Spinal cord (tissue), 10 donors: ENCODE measurements around the gene CTNNA3. TPM values are rescaled to one million over a fixed set of nuclear protein-coding genes. Genes with fewer than 3 reads are reported as not detected.

ENCODE experiments used
- DNase-seq, 6 donors: peaks; one replicate each; pipeline versions ENCODE4 v3.0.0 to v3.0.0-alpha.2; 2013 to 2015; ENCODE audit warnings: low spot score in 6 of 6, low read depth in 4 of 6
- H3K27ac ChIP-seq: one replicate; pipeline ENCODE4 v1.5.1; 2013; ENCODE audit warnings: low read depth, low read length, control low read depth
- H3K27me3 ChIP-seq: one replicate; pipeline ENCODE4 v1.6.1; 2013; ENCODE audit warnings: low read length; ENCODE audit not compliant: control insufficient read depth, insufficient read depth
- H3K36me3 ChIP-seq: one replicate; pipeline ENCODE4 v1.6.1; 2013; ENCODE audit warnings: low read length; ENCODE audit not compliant: control insufficient read depth, insufficient read depth
- H3K4me1 ChIP-seq: one replicate; pipeline ENCODE4 v1.6.1; 2013; ENCODE audit warnings: low read length; ENCODE audit not compliant: control insufficient read depth, insufficient read depth
- H3K4me3 ChIP-seq: one replicate; pipeline ENCODE4 v1.5.1; 2013; ENCODE audit warnings: low read depth, low read length, control low read depth
- H3K9me3 ChIP-seq: one replicate; pipeline ENCODE4 v1.6.1; 2013; ENCODE audit warnings: low read length; ENCODE audit not compliant: control insufficient read depth, insufficient read depth
- whole genome bisulfite sequencing: methylation state at CpG from one replicate; pipeline ENCODE4 v1.1.5; 2013; ENCODE audit warnings: missing lambda C conversion rate; ENCODE audit not compliant: insufficient coverage; 5-methylcytosine and 5-hydroxymethylcytosine counted together
- polyA plus RNA-seq, 2 donors: library from polyadenylated mRNA; unstranded; fragments of 120-200 nt; gene quantifications; one replicate each; pipeline ENCODE4 v1.2.1, GENCODE V29; 2013; ENCODE audit not compliant: insufficient read length in 2 of 2
- total RNA-seq, 2 donors: library from RNA; depleted of rRNA in 1 of 2; stranded (reverse); fragments of 120-200 nt in 1 of 2; fragments of >200 nt in 1 of 2; gene quantifications; one replicate each; pipeline versions ENCODE4 v1.2.3 to v1.2.4, GENCODE V29; 2013 to 2014
- donor health status: healthy.

The CTNNA3 gene
- total and polyA plus RNA-seq, 4 donors: 15.3 to 63.5 (median 41.0) TPM

GRCh38 chr10:67288688-67289410 is 407.1 kb downstream of the CTNNA3 start:
- Histone ChIP-seq H3K27ac (no peak overlapping the region), H3K4me1 (no peaks in the 10 kb centered on the region), H3K27me3 (no peaks in the 10 kb centered on the region), H3K36me3 (no peaks in the 10 kb centered on the region), H3K4me3 (no peak overlapping the region), H3K9me3 (no peaks in the 10 kb centered on the region)
- no peak for DNase-seq
- WGBS: no CpG with 5 or more reads among the region's 3 CpGs

DNA sequence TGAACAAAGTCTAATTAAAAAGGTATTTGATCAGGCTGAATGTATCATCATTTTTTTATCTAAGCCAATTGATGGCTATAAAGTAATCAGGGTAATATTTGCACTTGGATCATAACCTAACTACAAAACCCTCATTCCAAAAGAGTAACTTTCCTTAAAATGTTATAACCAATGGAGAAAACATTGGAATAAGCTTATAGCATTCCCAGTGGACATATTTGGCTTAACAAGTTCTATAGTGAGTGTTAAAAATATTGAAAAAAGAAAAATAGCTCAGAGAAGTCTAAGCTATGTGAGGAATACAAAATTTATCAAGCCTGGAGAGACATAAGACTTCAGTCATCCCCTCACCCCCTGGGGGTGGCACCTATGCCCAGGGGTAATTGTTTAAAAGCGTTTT is 411.4 kb downstream of the CTNNA3 start:
- no peaks in the 10 kb centered on the region for H3K4me1 ChIP-seq
- H3K27me3 ChIP-seq: no peaks in the 10 kb centered on the region
- no peak overlapping the region for H3K27ac ChIP-seq
- DNase-seq: no peak
- WGBS: no CpG with 5 or more reads among the region's 1 CpG
- no peak overlapping the region for H3K4me3 ChIP-seq
- no peaks in the 10 kb centered on the region for H3K36me3 ChIP-seq
- no peaks in the 10 kb centered on the region for H3K9me3 ChIP-seq

DNA sequence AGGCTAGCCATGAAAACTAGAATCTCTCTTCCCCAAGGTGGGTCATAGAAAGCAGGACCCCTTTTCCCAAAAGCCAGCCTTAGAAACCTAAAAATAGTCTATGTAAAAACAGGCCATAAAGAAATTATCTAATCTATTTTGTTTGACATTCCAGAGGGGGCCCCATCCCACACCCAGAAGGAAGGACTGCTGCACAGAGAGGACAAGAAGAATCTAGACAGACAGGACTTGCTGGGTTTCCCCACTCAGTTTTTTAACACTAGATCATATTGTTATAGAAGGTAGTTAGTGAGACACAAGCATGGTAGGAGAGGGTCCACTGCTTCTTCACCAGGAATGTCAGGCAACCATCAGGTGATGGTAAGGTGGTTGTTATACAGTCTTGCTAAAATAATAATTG is 413.1 kb downstream of the CTNNA3 start:
- H3K27ac ChIP-seq: no peak overlapping the region
- no peaks in the 10 kb centered on the region for H3K4me1 ChIP-seq
- H3K27me3 ChIP-seq: no peaks in the 10 kb centered on the region
- DNase-seq: no peak
- no peak overlapping the region for H3K4me3 ChIP-seq
- H3K36me3 ChIP-seq: no peaks in the 10 kb centered on the region
- no peaks in the 10 kb centered on the region for H3K9me3 ChIP-seq

- H3K27ac ChIP-seq: no peak overlapping the region
- no peaks in the 10 kb centered on the region for H3K27me3 ChIP-seq
- 97% methylated on average over 3 of the region's 4 CpGs for WGBS
- no peaks in the 10 kb centered on the region for H3K36me3 ChIP-seq
- no peak overlapping the region for H3K4me3 ChIP-seq
- H3K4me1 ChIP-seq: no peaks in the 10 kb centered on the region
- H3K9me3 ChIP-seq: no peaks in the 10 kb centered on the region
- no peak for DNase-seq
Observed at GRCh38 chr10:67280405-67280804, 415.6 kb downstream of the CTNNA3 start.

- no peaks in the 10 kb centered on the region for H3K4me1 ChIP-seq
- no peaks in the 10 kb centered on the region for H3K9me3 ChIP-seq
- no peaks in the 10 kb centered on the region for H3K27me3 ChIP-seq
- no peak overlapping the region for H3K27ac ChIP-seq
- H3K36me3 ChIP-seq: no peaks in the 10 kb centered on the region
- no peak overlapping the region for H3K4me3 ChIP-seq
- no peak for DNase-seq
- 80% methylated on average over 1 of the region's 2 CpGs for WGBS
Observed at GRCh38 chr10:67277402-67277801, 418.6 kb downstream of the CTNNA3 start.

GRCh38 chr10:67269828-67270227 is 426.2 kb downstream of the CTNNA3 start:
- Histone ChIP-seq H3K27me3 (no peaks in the 10 kb centered on the region), H3K4me1 (no peaks in the 10 kb centered on the region), H3K27ac (no peak overlapping the region), H3K36me3 (no peaks in the 10 kb centered on the region), H3K9me3 (no peaks in the 10 kb centered on the region), H3K4me3 (no peak overlapping the region)
- no CpG with 5 or more reads among the region's 3 CpGs for WGBS
- DNase-seq: peak in 1 of 6 donors; percentile 50

DNA sequence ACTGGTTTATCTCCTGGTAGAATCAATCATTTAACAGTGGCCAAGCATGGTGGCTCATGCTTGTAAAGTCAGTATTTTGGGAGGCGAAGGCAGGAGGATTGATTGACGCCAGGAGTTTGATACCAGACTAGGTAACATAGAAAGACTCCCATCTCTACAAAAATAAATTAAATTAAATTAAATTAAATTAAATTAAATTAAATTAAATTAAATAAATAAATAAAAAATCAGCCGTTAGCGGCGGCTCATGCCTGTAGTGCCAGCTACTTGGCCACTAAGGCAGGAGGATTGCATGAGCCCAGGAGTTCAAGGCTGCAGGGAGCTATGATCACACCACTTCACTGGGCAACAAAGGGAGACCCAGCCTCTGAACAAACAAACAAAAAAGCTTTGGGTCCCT is 427.8 kb downstream of the CTNNA3 start:
- Histone ChIP-seq H3K36me3 (no peaks in the 10 kb centered on the region), H3K4me1 (no peaks in the 10 kb centered on the region)

DNA sequence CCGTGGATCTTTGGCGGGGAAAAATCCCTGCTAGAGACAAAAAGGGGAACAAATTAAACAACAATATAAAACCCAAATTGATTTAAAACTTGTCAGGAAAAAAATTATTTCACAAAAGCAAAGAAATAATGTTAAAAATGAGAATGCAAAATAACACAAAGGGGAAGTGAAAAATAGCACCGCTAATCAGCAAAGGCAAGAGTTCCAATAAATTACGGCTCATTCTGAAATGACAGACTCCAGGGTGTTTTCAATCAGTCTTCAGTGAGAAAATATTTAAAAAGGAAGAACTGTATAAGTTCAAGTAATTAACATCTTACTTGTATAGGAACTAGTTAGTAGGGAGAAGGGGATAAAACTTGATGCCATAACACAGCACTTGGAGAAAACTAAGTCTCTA is 433.3 kb downstream of the CTNNA3 start:
- Histone ChIP-seq H3K27ac (no peak overlapping the region), H3K27me3 (no peaks in the 10 kb centered on the region), H3K9me3 (no peaks in the 10 kb centered on the region), H3K4me1 (no peaks in the 10 kb centered on the region), H3K36me3 (no peaks in the 10 kb centered on the region), H3K4me3 (no peak overlapping the region)
- no CpG with 5 or more reads among the region's 4 CpGs for WGBS
- no peak for DNase-seq

More for the DNA sequence above, 427.8 kb downstream of the CTNNA3 start:
- Histone ChIP-seq H3K9me3 (no peaks in the 10 kb centered on the region), H3K27ac (no peak overlapping the region), H3K27me3 (no peaks in the 10 kb centered on the region), H3K4me3 (no peak overlapping the region)
- WGBS: 82% methylated on average over 3 of the region's 5 CpGs
- no peak for DNase-seq

DNA sequence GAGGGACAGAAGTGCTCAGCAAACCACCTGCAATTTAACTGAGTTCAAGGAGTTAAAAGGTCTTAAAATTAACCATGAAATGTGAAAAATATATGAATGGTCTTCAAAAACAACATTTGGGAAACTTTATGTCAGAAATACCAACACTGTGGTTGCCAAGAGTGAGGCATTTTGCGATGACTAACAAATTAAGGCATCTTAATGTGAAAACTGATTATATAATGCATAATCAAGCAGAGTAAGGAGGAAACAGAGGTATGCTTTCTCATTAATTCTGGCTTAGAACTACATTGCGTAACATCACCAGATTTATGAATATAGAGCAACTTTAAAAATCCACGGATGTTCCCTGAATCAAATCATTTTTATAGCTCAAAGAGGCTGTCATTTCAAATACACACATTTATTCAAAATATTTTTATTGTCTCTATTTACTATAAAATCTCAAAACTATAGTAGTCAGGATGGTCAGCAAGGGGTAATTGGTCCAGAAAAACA is 434.6 kb downstream of the CTNNA3 start:
- peak in 1 of 6 donors; percentile 5 for DNase-seq
- H3K4me3 ChIP-seq: no peak overlapping the region
- no peak overlapping the region for H3K27ac ChIP-seq
- H3K36me3 ChIP-seq: no peaks in the 10 kb centered on the region
- H3K4me1 ChIP-seq: no peaks in the 10 kb centered on the region
- WGBS: no CpG with 5 or more reads among the region's 3 CpGs
- no peaks in the 10 kb centered on the region for H3K27me3 ChIP-seq
- no peaks in the 10 kb centered on the region for H3K9me3 ChIP-seq

GRCh38 chr10:67259319-67259929 is 436.6 kb downstream of the CTNNA3 start:
- Histone ChIP-seq H3K27me3 (no peaks in the 10 kb centered on the region), H3K27ac (no peak overlapping the region), H3K36me3 (no peaks in the 10 kb centered on the region), H3K4me3 (no peak overlapping the region), H3K9me3 (no peaks in the 10 kb centered on the region), H3K4me1 (no peaks in the 10 kb centered on the region)
- peak in 1 of 6 donors; percentile 44 for DNase-seq
- 79% methylated on average over 3 of the region's 4 CpGs for WGBS
